Liver (tissue), 3 donors: ENCODE data around the gene IQGAP2.

Source experiments
- EGR1 ChIP-seq, 2 donors: IDR thresholded peaks; 2 replicates each; pipeline ENCODE4 v1.6.1; 2016 to 2018; ENCODE audit warnings: antibody characterized with exemption in 2 of 2, low read depth in 2 of 2
- FOXA1 ChIP-seq: IDR thresholded peaks from 2 replicates; pipeline ENCODE4 v1.6.1; 2016; ENCODE audit warnings: antibody characterized with exemption
- GABPA ChIP-seq, 2 donors: IDR thresholded peaks in 1 of 2; conservative IDR thresholded peaks in 1 of 2; 2 replicates each; pipeline ENCODE4 v1.6.1; 2016; ENCODE audit warnings: antibody characterized with exemption in 2 of 2, mild to moderate bottlenecking in 1 of 2, moderate library complexity in 1 of 2
- HNF4A ChIP-seq, 2 donors: conservative IDR thresholded peaks; 2 replicates each; pipeline ENCODE4 v1.6.1; 2016; ENCODE audit warnings: antibody characterized with exemption in 2 of 2, mild to moderate bottlenecking in 2 of 2
- JUND ChIP-seq, 2 donors: IDR thresholded peaks; 2 replicates each; pipeline ENCODE4 v1.6.1; 2016; ENCODE audit warnings: antibody characterized with exemption in 2 of 2
- RAD21 ChIP-seq, 2 donors: IDR thresholded peaks; 2 replicates each; pipeline ENCODE4 v1.6.1; 2016; ENCODE audit warnings: antibody characterized with exemption in 2 of 2, mild to moderate bottlenecking in 2 of 2
- SP1 ChIP-seq: IDR thresholded peaks from 2 replicates; pipeline ENCODE4 v1.6.1; 2018; ENCODE audit warnings: antibody characterized with exemption, mild to moderate bottlenecking
- TAF1 ChIP-seq: conservative IDR thresholded peaks from 2 replicates; pipeline ENCODE4 v1.6.1; 2016; ENCODE audit warnings: antibody characterized with exemption, mild to moderate bottlenecking
- YY1 ChIP-seq: IDR thresholded peaks from 2 replicates; pipeline ENCODE4 v1.6.1; 2016; ENCODE audit warnings: antibody characterized with exemption, mild to moderate bottlenecking
- TF ChIP-seq, protein P1 (sequence below): fragments of 150-350 bp; IDR thresholded peaks from 2 replicates; pipeline ENCODE4 v1.5.1; 2017; ENCODE audit warnings: improper control_type of control experiment, low read depth, low read length; ENCODE audit not compliant: missing input control
- TF ChIP-seq, protein P2 (sequence below): IDR thresholded peaks from 2 replicates; pipeline ENCODE4 v1.6.1; 2016; ENCODE audit warnings: antibody characterized with exemption
- TF ChIP-seq, protein P3 (sequence below): IDR thresholded peaks from 2 replicates; pipeline ENCODE4 v1.6.1; 2016; ENCODE audit warnings: antibody characterized with exemption, mild to moderate bottlenecking
- TF ChIP-seq, protein P4 (sequence below): IDR thresholded peaks from 2 replicates; pipeline ENCODE4 v1.6.1; 2016; ENCODE audit warnings: antibody characterized with exemption
- donor health status: healthy.
- donor health status: healthy.

DNA sequence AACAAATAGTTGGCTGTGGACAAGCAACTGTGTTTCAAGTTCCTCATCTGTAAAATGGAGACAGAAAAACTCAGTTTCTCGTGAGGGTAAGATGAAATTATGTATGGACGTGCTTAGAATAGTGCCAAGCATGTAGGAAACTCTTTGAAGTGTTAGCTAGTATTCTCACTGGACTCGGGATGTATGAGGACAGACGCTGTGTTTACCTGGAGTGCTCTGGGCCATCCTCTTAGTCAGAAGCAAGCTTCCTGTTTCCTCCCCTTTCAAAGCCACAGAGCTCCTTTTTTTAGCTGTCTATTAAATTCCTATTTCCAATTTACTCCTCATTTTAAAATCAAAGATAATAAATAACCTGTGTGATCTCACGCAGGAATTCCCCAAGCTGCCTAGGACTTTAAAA is 23.8 kb upstream of the IQGAP2 start:
- TF ChIP-seq, protein P1, sequence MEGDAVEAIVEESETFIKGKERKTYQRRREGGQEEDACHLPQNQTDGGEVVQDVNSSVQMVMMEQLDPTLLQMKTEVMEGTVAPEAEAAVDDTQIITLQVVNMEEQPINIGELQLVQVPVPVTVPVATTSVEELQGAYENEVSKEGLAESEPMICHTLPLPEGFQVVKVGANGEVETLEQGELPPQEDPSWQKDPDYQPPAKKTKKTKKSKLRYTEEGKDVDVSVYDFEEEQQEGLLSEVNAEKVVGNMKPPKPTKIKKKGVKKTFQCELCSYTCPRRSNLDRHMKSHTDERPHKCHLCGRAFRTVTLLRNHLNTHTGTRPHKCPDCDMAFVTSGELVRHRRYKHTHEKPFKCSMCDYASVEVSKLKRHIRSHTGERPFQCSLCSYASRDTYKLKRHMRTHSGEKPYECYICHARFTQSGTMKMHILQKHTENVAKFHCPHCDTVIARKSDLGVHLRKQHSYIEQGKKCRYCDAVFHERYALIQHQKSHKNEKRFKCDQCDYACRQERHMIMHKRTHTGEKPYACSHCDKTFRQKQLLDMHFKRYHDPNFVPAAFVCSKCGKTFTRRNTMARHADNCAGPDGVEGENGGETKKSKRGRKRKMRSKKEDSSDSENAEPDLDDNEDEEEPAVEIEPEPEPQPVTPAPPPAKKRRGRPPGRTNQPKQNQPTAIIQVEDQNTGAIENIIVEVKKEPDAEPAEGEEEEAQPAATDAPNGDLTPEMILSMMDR, result no peak
- TF ChIP-seq, protein P2, sequence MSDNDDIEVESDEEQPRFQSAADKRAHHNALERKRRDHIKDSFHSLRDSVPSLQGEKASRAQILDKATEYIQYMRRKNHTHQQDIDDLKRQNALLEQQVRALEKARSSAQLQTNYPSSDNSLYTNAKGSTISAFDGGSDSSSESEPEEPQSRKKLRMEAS, result no peak
- TF ChIP-seq, protein P3, sequence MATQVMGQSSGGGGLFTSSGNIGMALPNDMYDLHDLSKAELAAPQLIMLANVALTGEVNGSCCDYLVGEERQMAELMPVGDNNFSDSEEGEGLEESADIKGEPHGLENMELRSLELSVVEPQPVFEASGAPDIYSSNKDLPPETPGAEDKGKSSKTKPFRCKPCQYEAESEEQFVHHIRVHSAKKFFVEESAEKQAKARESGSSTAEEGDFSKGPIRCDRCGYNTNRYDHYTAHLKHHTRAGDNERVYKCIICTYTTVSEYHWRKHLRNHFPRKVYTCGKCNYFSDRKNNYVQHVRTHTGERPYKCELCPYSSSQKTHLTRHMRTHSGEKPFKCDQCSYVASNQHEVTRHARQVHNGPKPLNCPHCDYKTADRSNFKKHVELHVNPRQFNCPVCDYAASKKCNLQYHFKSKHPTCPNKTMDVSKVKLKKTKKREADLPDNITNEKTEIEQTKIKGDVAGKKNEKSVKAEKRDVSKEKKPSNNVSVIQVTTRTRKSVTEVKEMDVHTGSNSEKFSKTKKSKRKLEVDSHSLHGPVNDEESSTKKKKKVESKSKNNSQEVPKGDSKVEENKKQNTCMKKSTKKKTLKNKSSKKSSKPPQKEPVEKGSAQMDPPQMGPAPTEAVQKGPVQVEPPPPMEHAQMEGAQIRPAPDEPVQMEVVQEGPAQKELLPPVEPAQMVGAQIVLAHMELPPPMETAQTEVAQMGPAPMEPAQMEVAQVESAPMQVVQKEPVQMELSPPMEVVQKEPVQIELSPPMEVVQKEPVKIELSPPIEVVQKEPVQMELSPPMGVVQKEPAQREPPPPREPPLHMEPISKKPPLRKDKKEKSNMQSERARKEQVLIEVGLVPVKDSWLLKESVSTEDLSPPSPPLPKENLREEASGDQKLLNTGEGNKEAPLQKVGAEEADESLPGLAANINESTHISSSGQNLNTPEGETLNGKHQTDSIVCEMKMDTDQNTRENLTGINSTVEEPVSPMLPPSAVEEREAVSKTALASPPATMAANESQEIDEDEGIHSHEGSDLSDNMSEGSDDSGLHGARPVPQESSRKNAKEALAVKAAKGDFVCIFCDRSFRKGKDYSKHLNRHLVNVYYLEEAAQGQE, result no peak
- TF ChIP-seq RAD21 (IDR thresholded peaks at IDR 0.05), result no peak
- no peak for TF ChIP-seq YY1
- TF ChIP-seq EGR1 (IDR thresholded peaks at IDR 0.05; ENCODE audit: low read depth in 2 of 2), result no peak
- TF ChIP-seq GABPA (IDR thresholded peaks at IDR 0.05 in 1 of 2, conservative IDR thresholded peaks at IDR 0.05 in 1 of 2), result no peak
- TF ChIP-seq FOXA1, result no peak
- TF ChIP-seq, protein P4, sequence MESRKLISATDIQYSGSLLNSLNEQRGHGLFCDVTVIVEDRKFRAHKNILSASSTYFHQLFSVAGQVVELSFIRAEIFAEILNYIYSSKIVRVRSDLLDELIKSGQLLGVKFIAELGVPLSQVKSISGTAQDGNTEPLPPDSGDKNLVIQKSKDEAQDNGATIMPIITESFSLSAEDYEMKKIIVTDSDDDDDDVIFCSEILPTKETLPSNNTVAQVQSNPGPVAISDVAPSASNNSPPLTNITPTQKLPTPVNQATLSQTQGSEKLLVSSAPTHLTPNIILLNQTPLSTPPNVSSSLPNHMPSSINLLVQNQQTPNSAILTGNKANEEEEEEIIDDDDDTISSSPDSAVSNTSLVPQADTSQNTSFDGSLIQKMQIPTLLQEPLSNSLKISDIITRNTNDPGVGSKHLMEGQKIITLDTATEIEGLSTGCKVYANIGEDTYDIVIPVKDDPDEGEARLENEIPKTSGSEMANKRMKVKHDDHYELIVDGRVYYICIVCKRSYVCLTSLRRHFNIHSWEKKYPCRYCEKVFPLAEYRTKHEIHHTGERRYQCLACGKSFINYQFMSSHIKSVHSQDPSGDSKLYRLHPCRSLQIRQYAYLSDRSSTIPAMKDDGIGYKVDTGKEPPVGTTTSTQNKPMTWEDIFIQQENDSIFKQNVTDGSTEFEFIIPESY, result no peak
- no peak for TF ChIP-seq TAF1
- no peak for TF ChIP-seq HNF4A (conservative IDR thresholded peaks at IDR 0.05)
- no peak for TF ChIP-seq SP1
- TF ChIP-seq JUND (IDR thresholded peaks at IDR 0.05), result no peak
